Measurements from ENCODE around the gene ADAMTS12.

DNA sequence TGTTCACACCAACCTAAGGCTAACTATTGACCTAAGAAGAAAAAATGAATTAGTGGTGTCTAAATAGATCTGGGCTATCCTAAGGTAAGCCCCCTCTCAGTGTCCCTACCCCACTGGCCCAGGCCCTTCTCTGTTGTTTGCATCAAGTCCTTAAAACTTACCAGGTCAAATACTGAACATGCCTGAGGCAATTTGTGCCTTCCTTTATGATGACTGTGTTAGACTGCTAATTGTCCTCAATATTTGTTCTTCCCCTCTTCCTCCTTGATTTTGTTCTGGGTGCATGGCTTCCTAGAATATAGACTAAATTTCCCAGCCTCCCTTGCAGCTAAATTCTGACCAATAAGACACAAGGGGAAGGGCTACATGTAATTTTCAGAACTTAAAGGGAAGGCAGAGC, 199.9 kb downstream of the ADAMTS12 start:
- no peak for TF ChIP-seq POLR2A (IDR thresholded peaks at IDR 0.05; ENCODE audit: low read depth, low read length)
- TF ChIP-seq, protein P1, sequence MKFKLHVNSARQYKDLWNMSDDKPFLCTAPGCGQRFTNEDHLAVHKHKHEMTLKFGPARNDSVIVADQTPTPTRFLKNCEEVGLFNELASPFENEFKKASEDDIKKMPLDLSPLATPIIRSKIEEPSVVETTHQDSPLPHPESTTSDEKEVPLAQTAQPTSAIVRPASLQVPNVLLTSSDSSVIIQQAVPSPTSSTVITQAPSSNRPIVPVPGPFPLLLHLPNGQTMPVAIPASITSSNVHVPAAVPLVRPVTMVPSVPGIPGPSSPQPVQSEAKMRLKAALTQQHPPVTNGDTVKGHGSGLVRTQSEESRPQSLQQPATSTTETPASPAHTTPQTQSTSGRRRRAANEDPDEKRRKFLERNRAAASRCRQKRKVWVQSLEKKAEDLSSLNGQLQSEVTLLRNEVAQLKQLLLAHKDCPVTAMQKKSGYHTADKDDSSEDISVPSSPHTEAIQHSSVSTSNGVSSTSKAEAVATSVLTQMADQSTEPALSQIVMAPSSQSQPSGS (IDR thresholded peaks at IDR 0.05; ENCODE audit: low read length) = no peak
- TF ChIP-seq, protein P2, sequence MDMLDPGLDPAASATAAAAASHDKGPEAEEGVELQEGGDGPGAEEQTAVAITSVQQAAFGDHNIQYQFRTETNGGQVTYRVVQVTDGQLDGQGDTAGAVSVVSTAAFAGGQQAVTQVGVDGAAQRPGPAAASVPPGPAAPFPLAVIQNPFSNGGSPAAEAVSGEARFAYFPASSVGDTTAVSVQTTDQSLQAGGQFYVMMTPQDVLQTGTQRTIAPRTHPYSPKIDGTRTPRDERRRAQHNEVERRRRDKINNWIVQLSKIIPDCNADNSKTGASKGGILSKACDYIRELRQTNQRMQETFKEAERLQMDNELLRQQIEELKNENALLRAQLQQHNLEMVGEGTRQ (IDR thresholded peaks at IDR 0.05; ENCODE audit: borderline replicate concordance, low read depth, low read length) = no peak
- TF ChIP-seq, protein P3, sequence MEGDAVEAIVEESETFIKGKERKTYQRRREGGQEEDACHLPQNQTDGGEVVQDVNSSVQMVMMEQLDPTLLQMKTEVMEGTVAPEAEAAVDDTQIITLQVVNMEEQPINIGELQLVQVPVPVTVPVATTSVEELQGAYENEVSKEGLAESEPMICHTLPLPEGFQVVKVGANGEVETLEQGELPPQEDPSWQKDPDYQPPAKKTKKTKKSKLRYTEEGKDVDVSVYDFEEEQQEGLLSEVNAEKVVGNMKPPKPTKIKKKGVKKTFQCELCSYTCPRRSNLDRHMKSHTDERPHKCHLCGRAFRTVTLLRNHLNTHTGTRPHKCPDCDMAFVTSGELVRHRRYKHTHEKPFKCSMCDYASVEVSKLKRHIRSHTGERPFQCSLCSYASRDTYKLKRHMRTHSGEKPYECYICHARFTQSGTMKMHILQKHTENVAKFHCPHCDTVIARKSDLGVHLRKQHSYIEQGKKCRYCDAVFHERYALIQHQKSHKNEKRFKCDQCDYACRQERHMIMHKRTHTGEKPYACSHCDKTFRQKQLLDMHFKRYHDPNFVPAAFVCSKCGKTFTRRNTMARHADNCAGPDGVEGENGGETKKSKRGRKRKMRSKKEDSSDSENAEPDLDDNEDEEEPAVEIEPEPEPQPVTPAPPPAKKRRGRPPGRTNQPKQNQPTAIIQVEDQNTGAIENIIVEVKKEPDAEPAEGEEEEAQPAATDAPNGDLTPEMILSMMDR (IDR thresholded peaks at IDR 0.05 in 2 of 3, conservative IDR thresholded peaks at IDR 0.05 in 1 of 3; ENCODE audit: control insufficient read depth in 2 of 3, extremely low read depth in 1 of 3, insufficient read depth in 1 of 3, low read depth in 3 of 3, low read length in 3 of 3) = no peak
- TF ChIP-seq, protein P4, sequence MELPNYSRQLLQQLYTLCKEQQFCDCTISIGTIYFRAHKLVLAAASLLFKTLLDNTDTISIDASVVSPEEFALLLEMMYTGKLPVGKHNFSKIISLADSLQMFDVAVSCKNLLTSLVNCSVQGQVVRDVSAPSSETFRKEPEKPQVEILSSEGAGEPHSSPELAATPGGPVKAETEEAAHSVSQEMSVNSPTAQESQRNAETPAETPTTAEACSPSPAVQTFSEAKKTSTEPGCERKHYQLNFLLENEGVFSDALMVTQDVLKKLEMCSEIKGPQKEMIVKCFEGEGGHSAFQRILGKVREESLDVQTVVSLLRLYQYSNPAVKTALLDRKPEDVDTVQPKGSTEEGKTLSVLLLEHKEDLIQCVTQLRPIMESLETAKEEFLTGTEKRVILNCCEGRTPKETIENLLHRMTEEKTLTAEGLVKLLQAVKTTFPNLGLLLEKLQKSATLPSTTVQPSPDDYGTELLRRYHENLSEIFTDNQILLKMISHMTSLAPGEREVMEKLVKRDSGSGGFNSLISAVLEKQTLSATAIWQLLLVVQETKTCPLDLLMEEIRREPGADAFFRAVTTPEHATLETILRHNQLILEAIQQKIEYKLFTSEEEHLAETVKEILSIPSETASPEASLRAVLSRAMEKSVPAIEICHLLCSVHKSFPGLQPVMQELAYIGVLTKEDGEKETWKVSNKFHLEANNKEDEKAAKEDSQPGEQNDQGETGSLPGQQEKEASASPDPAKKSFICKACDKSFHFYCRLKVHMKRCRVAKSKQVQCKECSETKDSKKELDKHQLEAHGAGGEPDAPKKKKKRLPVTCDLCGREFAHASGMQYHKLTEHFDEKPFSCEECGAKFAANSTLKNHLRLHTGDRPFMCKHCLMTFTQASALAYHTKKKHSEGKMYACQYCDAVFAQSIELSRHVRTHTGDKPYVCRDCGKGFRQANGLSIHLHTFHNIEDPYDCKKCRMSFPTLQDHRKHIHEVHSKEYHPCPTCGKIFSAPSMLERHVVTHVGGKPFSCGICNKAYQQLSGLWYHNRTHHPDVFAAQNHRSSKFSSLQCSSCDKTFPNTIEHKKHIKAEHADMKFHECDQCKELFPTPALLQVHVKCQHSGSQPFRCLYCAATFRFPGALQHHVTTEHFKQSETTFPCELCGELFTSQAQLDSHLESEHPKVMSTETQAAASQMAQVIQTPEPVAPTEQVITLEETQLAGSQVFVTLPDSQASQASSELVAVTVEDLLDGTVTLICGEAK (IDR thresholded peaks at IDR 0.05; ENCODE audit: borderline replicate concordance) = no peak
- TF ChIP-seq ZNF24 (IDR thresholded peaks at IDR 0.05) = no peak
- TF ChIP-seq, protein P5, sequence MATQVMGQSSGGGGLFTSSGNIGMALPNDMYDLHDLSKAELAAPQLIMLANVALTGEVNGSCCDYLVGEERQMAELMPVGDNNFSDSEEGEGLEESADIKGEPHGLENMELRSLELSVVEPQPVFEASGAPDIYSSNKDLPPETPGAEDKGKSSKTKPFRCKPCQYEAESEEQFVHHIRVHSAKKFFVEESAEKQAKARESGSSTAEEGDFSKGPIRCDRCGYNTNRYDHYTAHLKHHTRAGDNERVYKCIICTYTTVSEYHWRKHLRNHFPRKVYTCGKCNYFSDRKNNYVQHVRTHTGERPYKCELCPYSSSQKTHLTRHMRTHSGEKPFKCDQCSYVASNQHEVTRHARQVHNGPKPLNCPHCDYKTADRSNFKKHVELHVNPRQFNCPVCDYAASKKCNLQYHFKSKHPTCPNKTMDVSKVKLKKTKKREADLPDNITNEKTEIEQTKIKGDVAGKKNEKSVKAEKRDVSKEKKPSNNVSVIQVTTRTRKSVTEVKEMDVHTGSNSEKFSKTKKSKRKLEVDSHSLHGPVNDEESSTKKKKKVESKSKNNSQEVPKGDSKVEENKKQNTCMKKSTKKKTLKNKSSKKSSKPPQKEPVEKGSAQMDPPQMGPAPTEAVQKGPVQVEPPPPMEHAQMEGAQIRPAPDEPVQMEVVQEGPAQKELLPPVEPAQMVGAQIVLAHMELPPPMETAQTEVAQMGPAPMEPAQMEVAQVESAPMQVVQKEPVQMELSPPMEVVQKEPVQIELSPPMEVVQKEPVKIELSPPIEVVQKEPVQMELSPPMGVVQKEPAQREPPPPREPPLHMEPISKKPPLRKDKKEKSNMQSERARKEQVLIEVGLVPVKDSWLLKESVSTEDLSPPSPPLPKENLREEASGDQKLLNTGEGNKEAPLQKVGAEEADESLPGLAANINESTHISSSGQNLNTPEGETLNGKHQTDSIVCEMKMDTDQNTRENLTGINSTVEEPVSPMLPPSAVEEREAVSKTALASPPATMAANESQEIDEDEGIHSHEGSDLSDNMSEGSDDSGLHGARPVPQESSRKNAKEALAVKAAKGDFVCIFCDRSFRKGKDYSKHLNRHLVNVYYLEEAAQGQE (IDR thresholded peaks at IDR 0.05; ENCODE audit: low read depth, low read length) = no peak
- TF ChIP-seq SIX5 (IDR thresholded peaks at IDR 0.05; ENCODE audit: low read depth, low read length, severe bottlenecking) = no peak
- TF ChIP-seq LARP7 (IDR thresholded peaks at IDR 0.05) = no peak
